Measurements from ENCODE around the gene INVS.

INVS gene

GRCh38 chr9:100277166-100277979 lies 178.3 kb downstream of the INVS start:
- peak; percentile 90 for DNase-seq (ENCODE audit: low spot score)
- peak; percentile 98 for FAIRE-seq

DNA sequence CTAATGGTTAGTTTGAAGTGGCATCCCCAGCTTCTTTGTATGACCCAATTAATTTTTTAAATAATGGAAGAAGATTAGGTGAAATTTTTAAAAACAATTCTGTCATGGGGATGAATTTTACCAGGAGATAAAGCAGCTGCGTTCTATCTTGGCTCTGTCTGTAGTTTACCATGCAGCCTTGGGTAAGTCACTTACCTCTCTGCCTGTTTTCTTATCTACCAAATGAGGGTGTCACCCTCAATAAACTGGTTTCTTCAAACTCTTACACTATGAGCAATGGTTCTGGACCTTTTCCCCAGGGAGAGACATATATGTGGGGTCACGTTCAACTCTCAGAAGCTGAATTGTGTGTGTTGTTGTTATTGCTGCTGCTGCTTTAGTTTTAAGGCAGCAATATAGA lies 182.0 kb downstream of the INVS start:
- FAIRE-seq (no peak), DNase-seq (ENCODE audit: low spot score) (no peak)

GRCh38 chr9:100281676-100282387 lies 182.8 kb downstream of the INVS start:
- FAIRE-seq (no peak), DNase-seq (ENCODE audit: low spot score) (no peak)

DNA sequence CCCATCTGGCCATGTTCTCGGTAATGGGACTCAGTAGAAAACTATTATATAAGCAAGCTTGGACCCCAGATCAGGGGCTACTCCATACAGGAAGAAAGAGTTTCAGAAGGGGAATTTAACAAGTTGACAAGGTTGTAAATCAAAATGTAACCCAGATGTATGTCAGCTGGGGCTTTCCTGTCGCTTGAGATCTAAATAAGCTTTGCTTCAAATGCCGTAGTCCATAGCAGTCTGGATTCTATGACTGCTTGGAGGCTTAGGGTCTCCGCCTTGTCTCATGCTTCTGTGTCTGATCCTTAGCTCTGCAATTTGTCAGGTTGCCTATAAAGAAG lies 183.3 kb downstream of the INVS start:
- no peak for FAIRE-seq
- DNase-seq (ENCODE audit: low spot score) = no peak

DNA sequence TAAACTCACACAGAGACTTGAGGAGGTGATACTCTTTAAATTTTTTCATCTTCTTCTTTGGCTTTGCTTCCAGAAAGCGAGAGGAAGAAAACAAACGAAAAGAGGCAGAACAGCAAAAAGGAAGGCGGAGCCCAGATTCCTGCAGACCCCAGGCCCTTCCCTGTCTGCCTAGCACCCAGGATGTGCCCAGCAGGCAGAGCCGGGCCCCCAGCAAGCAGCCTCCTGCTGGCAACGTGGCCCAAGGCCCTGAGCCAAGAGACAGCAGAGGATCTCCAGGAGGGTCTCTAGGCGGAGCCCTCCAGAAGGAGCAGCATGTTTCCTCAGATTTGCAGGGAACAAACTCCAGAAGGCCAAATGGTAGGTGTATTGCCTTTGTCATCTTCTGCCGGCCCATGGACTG lies 185.2 kb downstream of the INVS start:
- no peak for DNase-seq (ENCODE audit: low spot score)
- FAIRE-seq = no peak

GRCh38 chr9:100285080-100285479 lies 186.0 kb downstream of the INVS start:
- no peak for FAIRE-seq

DNA sequence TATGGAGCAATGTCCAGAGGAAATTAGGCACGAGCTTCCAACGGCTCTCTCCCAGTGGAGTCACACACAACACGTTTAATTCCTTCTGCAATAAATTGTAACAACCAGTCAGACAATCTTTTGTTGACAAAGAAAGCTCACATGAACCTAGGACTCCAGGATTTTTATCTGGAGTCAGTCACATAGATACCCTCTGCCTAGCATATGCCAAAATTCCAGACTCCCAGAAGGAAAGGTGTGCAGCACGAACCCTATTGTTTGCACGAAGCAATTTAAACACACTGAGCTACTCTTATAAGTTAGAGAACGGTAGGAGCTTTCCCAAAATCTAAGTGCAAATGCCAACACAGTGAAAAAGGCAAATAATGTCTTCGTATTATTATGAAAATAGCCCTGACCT lies 186.6 kb downstream of the INVS start:
- FAIRE-seq (no peak), DNase-seq (ENCODE audit: low spot score) (no peak)

More at GRCh38 chr9:100285080-100285479, 186.0 kb downstream of the INVS start:
- DNase-seq (ENCODE audit: low spot score) = no peak

DNA sequence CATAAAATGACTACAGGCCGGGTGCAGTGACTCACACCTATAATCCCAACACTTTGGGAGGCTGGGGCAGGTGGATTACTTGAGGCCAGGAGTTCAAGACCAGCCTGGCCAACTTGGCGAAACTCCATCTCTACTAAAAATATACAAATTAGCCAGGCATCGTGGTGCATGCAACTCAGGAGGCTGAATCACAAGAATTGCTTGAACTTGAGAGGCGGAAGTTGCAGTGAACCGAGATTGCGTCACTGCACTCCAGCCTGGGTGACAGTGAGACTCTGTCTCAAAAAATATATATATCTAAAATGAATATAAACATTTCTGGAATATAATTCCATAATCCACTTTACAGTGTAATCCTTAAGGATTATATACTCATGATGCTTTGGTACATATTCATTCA lies 187.2 kb downstream of the INVS start:
- FAIRE-seq (no peak), DNase-seq (ENCODE audit: low spot score) (no peak)

DNA sequence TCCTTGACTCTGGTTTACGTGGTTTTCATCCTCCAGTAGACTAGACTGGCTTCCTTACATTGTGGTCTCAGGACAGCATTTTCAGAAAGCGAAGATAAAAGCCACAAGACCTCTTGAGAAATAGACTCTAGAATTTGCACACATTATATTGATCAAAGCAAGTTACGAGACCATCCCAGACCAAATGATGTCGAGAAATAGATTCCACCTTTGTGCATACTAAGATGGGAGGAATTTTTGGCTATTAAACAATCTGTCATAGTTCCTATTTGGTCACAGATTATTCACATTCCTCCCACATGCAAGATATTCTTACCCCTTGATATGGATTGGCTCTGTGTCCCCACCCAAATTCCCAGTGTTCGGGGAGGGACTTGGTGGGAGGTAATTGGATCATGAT lies 188.1 kb downstream of the INVS start:
- FAIRE-seq = no peak

GRCh38 chr9:100290714-100291113 lies 191.7 kb downstream of the INVS start:
- FAIRE-seq (no peak), DNase-seq (ENCODE audit: low spot score) (no peak)

More for the DNA sequence above, 188.1 kb downstream of the INVS start:
- DNase-seq (ENCODE audit: low spot score) = no peak

DNA sequence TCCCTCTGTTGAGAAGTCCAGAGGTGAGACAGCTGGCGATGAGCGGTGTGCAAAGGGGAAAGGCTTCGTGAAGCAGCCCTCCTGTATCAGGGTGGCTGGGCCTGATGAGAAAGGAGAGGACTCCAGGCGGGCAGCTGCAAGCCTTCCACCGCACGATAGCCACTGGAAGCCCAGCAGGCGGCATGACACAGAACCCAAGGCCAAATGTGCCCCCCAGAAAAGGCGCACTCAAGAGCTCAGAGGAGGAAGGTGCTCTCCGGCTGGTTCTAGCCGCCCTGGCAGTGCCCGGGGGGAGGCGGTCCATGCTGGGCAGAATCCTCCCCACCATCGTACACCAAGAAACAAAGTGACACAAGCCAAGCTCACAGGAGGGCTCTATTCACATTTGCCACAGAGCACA lies 193.4 kb downstream of the INVS start:
- FAIRE-seq = no peak
- DNase-seq (ENCODE audit: low spot score) = no peak

DNA sequence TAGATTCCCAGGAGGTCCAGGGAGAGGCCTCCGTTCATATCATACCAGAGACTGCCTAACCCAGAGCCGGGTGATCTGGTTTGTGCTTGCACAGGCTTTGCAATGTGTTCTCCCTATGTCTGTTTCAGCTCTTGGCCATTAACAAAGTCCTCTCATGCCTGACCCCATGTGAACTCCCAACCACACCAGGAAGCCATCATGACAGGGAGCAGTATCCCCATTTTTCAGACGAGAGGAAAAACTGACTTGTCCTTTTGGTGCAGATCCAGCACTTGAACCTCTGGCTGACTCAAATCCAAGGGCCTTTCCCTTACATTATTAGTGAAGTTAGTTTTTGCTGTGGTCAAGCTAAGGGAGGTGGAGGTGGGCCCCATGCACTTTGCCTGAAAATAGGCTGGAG lies 195.3 kb downstream of the INVS start:
- DNase-seq (ENCODE audit: low spot score) = no peak
- no peak for FAIRE-seq

- no peak for FAIRE-seq
- DNase-seq (ENCODE audit: low spot score) = no peak
These were observed 195.8 kb downstream of the INVS start for GRCh38 chr9:100294806-100295205.

GRCh38 chr9:100295240-100295639 lies 196.2 kb downstream of the INVS start:
- FAIRE-seq (no peak), DNase-seq (ENCODE audit: low spot score) (no peak)

GRCh38 chr9:100296407-100296806 lies 197.4 kb downstream of the INVS start:
- no peak for DNase-seq (ENCODE audit: low spot score)
- FAIRE-seq = no peak

DNA sequence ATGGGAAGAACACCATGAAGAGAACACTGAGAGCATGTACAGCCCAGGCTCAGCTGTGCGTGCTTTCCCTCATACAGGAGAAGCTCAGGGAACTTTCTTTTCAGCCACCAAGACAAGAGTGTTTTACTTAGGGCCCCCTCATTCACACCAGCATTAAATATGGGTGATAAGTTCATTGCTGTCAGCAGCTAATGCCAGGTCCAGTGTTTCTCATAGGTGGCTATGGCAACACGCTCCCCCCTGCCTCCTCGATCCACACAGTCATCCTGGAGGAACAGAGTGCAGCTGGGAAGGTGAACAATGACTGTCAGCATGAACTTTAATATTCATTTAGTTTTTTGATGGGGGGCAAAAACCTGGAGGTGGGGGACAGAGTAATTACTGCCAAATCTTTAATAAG lies 199.3 kb downstream of the INVS start:
- no peak for DNase-seq (ENCODE audit: low spot score)
- FAIRE-seq = no peak

- FAIRE-seq (no peak), DNase-seq (ENCODE audit: low spot score) (no peak)
These were observed 204.7 kb downstream of the INVS start for GRCh38 chr9:100303747-100304146.

DNA sequence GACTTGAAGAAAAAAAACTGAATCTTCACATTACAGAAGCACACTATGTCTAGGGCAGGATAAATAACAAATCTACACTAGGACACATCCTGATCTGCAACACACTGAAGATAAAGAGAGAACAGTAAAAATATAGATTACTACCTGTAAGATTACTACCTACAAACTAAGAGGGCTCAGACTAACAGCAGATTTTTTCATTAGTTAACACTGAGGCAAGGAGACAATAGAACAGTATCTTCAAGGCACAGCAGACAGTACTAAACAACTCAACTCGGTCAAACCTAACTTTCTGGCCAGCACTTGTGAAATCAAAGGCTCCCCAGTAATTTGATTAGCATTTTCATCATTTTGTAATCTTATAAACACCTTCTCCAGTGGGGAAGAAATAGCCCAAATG lies 207.2 kb downstream of the INVS start:
- no peak for DNase-seq (ENCODE audit: low spot score)
- FAIRE-seq = no peak

- DNase-seq (ENCODE audit: low spot score) = no peak
- FAIRE-seq = no peak
These were observed 208.0 kb downstream of the INVS start for GRCh38 chr9:100307080-100307479.

- DNase-seq (ENCODE audit: low spot score) (no peak), FAIRE-seq (no peak)
These were observed 210.0 kb downstream of the INVS start for GRCh38 chr9:100308965-100309564.

DNA sequence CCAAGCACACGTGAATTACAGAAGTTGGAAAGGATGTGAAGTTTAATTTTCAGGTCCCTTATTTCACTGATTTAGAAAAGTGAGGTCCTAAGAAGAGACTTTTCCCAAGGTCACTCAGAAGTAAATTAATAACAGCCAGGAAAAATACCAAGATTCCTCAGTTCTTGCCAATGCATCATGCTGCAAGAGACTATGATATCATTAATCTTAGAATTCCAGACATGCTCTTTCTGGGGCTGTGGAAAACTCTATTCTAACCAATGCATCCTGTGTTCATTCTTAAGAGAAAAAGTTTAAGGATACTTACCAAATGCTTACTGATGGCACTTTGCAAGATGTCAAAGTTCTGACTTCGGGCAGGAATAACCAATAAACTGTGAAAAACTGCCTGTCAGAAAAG lies 210.9 kb downstream of the INVS start:
- DNase-seq (ENCODE audit: low spot score) (peak; percentile 16), FAIRE-seq (peak; percentile 69)

DNA sequence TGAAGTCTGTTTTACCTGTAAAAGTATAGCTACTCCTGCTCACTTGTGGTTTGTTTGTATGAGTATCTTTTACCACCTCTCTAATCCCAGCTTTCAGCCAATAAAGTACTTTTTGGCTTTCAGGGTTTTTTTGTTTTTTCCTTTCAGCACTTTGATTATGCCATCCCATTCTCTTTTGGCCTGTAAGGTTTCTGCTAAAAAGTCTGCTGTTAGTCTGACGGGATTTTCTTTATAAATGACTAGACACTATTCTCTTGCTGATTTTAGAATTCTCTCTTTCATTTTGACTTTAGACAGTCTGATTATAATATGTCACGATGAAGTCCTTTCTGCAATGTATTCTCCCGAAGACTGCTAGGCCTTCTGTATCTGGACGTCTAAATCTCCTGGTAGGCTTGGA lies 216.5 kb downstream of the INVS start:
- DNase-seq (ENCODE audit: low spot score) = no peak
- no peak for FAIRE-seq

DNA sequence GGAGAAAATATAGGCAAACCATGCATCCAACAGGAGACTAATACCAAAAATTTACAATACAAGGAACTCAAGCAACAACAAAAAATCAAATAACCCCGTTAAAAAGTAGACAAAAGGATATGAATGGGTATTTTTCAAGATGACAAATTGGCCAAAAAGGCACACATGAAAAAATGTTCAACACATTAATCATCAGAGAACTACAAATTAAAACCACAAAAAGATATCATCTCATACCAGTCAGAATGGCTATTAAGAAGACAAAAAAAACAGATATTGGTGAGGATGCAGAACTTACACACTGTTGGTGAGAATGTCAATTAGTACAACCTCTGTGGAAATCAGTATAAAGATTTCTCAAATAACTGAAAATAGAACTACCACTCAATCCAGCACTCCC lies 218.7 kb downstream of the INVS start:
- FAIRE-seq = peak; percentile 86
- peak; percentile 35 for DNase-seq (ENCODE audit: low spot score)

Measured in RCC 7860 (cell line).